M059J (cell line): ENCODE results near the gene TDRD15. TPM values are rescaled to one million over a fixed set of nuclear protein-coding genes. Genes with fewer than 3 reads are reported as not detected.
"Not testable (repeated sequence)": the region's sequence is repeated elsewhere in the genome, so short reads cannot be mapped to it uniquely, and the experiment has no call there.

Experiments
- DNase-seq: peaks from one replicate; pipeline ENCODE4 v3.0.0-alpha.2; 2012; ENCODE audit warnings: low read depth
- total RNA-seq: library from RNA; depleted of rRNA; stranded (reverse); fragments of >200 nt; shearing (Covaris generic); gene quantifications from 2 replicates; pipeline ENCODE4 v1.2.3, GENCODE V29; 2014; rRNA removed

Gene TDRD15
- total RNA-seq, 1 experiment from 2014 or later, result not detected

DNA sequence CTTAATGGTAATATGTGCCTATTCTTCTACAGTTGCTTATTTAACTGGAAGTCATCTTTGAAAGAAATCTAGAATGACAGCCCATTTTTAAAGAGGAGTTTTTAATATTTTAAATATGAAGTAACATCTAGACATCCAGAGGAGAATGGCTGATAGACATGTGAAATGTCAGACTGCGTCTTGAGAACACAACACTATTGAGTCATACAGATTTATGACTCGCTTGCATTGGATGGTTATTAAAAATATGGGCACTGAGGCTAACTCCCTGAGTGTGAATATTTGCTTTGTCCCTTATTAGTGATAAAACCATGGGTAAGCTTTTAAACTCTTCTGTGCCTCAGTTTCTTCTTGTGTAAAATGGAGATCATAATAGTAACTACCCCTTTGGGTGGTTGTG lies 22.9 kb downstream of the TDRD15 start:
- DNase-seq, result no peak

DNA sequence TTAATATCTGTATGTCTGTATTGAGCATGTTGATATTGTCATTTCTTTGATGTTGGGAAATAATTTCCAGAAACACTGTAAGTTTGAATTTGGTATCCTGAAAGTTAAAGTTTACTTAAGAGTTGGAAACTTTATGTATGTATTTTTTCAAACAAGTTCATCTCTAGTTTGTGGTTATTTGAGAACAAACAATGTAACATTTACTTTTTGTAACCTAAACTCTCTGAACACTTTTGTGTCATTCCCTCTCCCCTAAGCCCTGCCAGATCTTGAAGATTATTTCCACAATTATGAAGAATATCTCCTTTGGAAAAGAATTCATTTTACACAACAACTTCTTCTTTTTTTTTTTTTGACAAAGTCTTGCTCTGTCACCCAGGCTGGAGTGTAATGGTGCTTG lies 24.9 kb downstream of the TDRD15 start:
- DNase-seq, result no peak

DNA sequence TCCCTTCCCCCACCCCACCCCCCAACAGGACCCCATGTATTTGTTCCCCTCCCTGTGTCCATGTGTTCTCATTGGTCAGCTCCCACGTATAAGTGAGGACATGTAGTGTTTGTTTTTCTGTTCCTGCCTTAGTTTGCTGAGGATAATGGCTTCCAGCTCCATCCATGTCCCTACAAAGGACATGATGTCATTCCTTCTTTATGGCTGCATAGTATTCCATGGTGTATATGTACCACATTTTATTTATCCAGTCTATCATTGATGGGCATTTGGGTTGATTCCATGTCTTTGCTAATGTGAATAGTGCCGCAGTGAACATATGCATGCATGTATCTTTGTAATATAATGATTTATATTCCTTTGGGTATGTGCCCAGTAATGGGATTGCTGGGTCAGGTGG lies 27.5 kb downstream of the TDRD15 start:
- DNase-seq, result not testable (repeated sequence)

DNA sequence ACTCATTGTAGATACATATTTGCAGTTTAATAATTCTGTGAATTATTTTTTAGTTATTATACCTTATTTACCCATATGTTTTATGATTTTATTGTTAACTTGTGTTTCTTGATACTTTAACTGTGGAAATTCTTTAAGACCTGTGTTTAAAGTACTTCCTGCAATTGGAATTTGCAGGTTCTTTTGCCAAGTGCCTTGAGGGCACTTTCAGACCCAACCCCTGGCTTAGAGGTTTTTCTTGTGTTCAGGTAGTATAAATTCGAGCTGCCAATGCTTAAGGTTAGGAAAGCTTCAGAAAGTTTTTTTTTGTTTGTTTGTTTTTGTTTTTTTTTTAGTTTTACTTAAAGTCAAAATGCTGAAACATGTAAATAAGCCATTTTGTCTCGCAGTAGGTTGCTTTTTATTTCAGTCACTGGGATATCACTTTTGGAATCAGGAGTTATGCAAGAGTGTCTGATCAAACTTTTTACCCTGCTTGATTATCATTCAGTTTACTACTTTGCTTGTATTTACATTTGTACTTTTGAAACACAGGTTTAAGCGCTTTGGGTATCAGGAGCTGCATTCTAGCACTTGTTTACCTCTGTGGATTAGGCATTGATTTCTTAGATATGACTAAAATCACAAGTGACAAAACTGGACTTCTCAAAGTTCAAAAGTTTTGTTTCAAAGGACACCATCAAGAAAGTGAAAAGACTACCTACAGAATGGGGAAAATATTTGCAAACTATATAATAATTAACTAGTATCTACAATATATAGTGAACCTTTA lies 31.8 kb downstream of the TDRD15 start:
- peak; percentile 2 for DNase-seq

DNA sequence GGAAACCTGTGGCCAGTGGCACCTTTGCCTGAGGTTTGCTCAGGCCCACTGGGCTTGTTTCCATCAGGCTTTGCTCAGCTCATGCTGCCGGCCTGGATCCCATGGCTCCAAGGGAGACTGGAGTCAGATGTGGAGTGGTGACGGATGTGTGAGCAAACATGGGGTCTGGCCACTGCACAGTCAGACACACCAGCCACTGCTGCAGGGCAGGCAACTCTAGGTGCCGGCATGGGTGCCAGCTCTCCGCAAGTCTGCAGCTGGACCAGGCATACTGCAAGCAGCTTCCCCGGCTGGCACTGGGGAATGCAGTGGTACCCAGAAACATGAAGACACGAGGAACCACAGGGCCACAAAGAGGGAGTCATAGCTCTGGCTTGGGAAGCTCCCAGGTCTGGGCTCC lies 37.4 kb downstream of the TDRD15 start:
- no peak for DNase-seq

DNA sequence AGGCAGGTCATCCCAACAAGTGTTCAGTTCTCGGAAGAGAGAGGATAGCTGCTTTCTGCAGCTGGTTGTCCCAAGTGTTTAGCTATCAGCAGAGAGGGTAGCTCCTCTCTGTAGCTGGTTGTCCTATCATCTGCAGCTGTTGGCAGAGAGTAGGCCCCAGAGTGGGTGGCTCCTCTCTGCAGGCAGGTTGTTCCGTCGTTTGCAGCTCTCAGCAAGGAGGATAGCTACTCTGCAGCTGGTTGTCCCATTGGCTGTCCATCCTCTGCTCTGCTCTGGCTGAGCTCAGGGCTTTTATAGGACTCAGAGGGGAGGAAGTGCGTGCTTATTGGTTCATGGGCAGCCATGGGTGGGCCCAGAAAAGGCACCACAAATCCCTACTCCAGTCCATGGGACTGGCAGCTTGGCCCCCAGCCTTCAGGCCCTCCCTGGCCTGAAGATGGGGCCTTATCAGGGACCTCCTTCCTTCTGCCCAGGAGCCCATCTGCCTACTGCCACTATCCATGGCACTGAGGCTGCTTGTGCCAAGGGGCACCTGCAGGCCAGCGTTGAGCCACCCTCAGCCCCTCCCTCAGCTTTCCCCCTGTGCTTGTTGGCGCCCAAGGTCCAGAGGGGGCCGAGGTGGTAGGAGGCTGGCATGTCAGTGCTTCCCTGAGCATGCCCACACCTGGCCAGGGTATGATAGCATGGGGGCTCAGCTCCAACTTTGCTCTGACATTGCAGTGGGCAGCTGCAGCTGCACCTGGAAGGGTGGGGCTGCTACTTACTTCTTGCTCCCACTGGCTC lies 38.3 kb downstream of the TDRD15 start:
- DNase-seq, result no peak

DNA sequence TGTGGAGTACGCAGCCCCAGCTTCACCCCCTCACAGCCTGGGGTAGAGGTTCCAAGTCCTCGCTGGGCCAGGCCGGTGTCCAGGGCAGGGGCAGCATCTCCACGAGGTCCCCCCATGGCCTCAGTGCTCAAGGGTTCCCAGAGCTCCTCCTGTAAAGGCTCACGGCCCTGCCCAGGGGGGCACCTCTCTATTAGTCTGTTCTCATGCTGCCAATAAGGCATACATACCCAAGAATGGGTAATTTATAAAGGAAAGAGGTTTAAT lies 38.8 kb downstream of the TDRD15 start:
- no peak for DNase-seq

DNA sequence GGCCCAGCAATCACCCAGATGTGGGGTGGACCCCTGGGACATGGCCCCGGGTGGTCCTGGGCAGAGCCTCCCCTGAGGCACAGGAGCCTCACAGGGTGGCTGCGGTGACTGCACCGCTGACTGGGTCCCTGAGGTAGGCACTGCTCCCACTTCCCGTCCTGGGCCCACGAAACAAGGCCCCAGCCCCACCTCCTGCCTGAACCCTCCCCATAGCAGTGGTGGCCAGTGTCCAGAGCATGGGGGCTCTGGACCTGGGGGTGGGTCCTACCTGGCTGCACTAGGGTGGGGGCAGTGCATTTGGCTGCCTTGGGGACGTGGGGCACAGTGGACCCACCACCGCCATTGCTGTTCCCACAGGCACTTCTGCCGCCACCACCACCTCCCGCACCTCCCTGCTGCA lies 39.4 kb downstream of the TDRD15 start:
- DNase-seq, result no peak

DNA sequence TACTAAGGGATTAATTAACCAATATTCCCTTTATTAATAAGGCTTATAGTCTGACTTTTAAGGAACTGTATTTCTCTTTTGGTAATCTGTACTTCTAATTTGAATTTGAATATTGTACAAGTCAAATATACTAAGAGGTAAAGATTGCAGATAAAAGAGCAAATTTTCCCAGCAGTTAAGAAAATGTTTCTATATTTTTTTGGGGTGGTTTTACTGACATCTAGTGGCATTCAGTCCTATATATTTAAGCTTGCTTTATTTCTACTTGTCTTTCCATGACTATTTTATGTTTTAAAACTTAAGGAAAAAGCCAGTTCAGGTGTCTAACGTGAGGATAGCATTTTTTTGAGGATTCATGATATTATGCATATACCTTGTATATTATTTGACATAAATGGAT lies 41.6 kb downstream of the TDRD15 start:
- no peak for DNase-seq

DNA sequence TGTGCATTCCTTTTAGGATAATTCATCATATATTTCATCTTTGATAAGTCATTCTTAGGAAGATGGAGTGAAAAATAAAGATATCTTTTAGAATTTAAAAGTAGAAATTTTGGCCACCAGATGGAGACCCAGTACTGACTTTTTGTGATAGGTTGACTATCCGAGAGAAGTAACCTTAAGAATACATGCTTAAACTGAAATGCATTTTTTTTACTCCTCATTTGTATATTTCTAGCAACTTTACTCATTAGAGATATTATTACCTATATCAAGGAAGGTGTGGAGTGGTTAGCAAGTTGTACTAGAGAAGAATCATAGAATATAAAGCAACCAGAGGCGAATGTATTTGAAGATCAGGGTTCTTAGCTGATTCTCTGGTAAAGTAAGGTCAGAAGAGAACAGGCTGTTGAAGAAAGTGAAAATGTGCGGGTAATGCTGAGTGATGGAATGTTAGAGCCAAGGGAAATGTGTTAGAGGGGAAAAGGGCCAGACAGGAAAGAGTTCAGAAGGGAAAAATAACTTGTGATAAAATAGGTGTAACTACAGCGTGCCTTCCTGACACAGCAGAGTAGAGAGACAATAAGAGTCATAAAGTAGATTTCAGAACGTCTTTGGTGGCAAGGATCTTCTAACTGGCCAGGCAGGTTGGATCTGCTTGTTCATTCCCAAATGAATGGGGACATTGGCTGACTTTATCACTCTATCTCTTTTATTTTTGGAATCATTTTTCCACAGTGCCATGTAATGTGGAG lies 52.3 kb downstream of the TDRD15 start:
- no peak for DNase-seq

DNA sequence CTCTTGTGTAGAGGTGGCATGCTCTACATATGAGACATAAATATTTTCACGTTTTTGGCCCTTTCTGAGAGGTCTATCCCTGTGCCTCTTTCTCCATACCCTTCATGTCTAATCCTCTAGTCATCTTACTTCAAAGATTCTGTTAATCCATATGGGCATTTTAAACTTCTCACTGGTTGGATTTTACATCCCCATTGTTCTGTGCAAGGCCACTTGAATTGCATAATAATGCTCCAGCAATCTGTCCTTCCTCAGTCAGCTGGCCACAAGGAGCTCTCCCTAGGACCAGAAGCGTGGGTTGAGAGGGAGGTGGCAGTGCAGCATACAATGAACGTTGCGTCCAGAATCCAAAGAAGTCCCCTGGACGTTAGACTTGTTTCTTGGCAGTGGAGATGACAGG lies 58.2 kb downstream of the TDRD15 start:
- no peak for DNase-seq

DNA sequence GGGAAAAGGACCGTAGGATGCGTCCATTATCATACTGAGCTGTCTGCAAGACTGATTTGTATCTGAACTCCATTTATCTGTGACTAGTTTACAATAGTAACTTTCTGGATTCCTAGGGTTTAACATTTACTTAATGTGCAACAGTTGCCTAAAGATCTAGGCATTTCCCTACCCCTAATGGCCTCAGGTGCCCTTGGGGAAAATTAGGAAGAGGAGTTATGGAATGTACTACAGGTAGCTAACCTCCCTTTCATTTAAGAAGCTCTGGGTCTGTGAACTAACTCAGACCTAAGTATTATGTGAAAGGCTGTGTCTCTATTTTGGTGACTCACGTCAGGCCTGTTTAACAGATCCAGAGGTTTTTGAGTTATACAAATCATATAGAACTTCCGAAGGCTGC lies 59.5 kb downstream of the TDRD15 start:
- no peak for DNase-seq

DNA sequence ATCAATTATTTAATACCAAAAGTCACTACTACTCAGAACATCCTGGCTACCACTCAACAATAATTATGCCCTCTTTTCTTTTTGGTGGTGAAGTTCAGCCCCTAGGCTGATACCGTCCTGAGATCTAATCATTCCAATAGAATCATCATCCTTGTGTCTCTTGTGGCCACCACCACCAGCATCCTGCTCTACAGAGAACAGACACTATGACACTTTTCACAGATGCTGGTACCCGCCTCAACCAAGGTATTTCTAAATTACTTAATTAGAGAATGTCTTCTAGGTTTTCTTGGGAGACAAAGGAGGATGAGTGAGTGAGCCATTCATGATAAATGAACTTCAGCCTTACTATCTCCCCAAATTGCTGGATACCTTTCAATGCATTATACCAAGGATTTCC lies 60.0 kb downstream of the TDRD15 start:
- DNase-seq, result no peak

DNA sequence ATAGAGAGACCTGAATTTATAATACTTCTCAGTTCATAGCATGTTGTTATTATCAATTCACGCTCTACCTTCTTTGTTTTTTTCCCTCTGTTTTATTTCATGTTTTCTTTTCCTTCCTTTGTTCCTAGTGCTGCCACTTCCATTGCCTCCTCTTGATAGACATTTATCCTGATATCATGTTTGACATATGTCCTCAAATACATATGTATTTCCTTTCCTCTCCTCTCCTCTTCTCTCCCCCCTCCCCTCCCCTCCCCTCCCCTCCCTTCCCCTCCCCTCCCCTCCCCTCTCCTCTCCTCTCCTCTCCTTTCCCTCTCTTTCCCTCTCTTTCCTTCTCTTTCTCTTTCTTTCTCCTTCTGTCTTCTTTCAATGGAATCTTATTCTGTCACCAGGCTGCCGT lies 67.8 kb downstream of the TDRD15 start:
- DNase-seq, result no peak

Other genes starting within 250 kb of the TDRD15 start
- gene APOB, start 79.9 kb upstream of the TDRD15 start, total RNA-seq, result not detected in 2 replicates